HUDEP-2 (cell line): ENCODE results near the gene MKI67.
A peak's percentile ranks its signal among the peaks of the same experiment; 100 is the strongest.

Experiments
- DNase-seq, 76 experiments: peaks; one replicate each; lab custom pipeline; 2025; ENCODE audit not compliant: unreplicated experiment in 76 of 76; lab: John Stamatoyannopoulos, UW

MKI67 gene

GRCh38 chr10:128056303-128057050, 69.7 kb downstream of the MKI67 start:
- DNase-seq: no peak

- no peak for DNase-seq
These were observed 71.0 kb downstream of the MKI67 start for GRCh38 chr10:128055061-128055868.

DNA sequence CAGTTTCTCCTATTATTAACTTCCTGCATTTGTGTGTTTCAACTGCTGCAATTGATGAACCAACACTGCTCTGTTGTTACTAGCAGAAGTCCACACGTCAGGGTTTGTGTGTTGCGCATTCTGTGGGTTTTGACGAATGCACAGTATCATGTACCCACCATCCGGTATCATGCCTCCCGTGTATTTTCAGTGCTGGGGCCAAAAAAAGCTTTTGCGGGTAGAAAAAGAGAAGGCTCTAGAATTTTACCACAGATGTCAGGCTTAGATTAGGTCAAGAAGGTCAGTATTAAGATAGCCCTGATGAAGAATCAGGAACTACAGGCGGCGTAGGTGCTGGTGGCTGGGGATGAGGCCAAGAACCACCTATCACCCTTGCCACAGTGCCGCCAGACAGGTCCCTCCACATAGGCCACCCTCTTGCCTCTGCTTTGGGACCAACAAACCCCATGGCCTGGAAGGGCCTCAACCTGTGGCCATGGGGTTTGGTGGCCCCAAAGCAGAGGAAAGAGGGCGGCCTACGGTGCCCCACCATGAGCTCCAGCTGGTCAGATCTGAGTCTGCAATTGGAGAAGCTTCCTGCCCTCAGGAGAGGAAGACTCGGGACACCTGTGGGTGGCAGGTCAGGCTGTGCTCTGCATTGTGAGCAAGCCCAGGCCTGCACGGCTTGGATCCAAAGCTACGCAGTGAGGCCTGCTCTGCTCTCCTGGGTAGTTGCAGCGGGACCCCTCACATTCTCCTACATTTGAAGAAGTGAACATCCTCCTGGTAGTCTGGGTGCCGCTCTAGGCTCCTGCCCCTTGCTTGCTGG, 71.9 kb downstream of the MKI67 start:
- DNase-seq: peak in 2 of 76 experiments; percentile 5 to 10

GRCh38 chr10:128053356-128053755, 72.9 kb downstream of the MKI67 start:
- no peak for DNase-seq

DNA sequence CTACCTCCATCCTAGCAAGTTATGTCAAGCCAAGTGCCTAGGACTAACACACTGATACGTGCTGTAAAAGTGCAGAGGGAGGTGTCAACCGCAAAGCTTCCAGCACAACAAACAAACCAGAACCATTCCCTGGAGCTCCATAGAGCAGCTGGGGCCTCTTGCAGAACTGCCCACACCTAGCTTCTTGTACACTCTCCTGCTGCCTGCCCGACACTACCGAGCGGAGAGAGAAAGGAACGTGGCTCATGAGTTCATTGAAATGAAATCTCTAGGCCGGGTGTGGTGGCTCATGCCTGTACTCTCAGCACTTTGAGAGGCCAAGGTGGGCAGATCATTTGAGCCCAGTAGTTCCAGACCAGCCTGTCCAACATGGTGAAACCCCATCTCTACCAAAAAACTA, 73.5 kb downstream of the MKI67 start:
- DNase-seq: no peak

DNA sequence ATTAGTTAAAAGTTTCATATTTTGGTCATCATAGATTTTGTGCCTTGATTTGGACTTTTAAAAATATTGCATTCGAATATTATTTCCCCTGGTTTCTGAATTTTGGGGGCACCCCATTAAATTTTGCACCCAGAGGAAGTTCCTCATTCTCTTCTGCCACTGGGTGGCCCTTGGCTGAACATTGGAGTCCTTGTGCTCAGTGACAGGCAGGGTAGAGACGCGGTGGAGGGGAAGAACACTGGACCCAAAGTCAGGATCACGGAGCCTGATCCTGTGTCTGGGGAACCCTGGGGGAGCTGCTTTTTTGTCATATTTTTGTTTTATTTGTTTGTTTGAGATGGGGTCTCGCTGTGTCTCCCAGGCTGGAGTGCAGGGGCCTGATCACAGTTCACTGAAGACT, 74.7 kb downstream of the MKI67 start:
- no peak for DNase-seq

GRCh38 chr10:128050936-128051335, 75.3 kb downstream of the MKI67 start:
- DNase-seq: no peak

DNA sequence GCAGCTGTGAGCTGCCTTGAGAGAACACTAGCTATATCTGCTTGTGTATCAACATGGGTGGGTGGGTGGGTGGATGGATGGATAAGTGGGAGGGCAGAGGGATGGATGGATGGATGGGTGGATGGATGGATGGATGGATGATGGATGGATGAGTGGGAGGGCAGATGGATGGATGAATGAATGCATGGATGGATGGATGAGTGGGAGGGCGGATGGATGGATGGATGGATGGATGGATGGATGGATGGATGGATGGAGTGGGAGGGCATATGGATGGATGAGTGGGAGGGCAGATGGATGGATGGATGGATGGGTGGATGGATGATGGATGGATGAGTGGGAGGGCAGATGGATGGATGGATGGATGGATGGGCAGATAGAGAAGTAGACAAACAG, 76.1 kb downstream of the MKI67 start:
- DNase-seq: no peak

DNA sequence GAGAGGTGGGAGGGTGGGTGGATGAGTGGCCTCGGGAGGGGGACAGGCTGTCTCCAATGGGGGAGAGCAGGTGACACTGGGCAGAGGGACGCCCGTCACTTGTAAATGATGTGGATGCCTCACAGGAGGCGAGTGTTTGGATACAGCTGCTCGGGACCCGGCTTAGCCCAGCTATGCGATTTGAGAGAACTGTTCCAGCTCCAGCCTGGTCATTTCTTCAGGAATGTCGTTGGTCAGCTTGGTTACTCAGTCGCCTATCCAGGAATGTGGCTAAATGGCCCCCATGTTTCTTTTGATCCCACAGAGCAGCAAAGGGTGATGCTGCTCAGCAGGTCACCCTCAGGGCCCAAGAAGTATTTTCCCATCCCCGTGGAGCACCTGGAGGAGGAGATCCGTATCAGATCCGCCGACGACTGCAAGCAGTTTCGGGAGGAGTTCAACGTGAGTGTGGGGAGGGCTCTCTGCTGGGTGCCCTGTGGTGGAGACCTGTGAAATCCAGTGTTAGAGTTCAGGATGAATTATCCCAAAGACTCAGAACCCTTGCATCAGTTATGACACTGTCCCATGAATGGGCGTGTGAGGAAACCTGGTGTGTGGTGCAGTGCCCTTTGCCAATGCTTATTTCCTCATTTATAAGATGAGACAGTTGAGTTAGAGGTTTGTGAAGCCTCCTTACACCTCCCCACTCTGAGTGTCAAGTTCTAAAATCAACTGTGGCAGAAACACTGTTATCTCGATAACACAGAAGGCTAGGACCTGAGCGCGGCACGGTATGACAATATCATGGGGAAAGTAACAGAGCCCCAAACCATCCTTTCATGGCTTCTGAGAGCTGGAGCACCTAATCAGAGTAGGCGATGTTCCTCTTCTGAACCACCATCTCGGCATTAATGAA, 76.8 kb downstream of the MKI67 start:
- peak in 1 of 76 experiments; percentile 8 for DNase-seq

DNA sequence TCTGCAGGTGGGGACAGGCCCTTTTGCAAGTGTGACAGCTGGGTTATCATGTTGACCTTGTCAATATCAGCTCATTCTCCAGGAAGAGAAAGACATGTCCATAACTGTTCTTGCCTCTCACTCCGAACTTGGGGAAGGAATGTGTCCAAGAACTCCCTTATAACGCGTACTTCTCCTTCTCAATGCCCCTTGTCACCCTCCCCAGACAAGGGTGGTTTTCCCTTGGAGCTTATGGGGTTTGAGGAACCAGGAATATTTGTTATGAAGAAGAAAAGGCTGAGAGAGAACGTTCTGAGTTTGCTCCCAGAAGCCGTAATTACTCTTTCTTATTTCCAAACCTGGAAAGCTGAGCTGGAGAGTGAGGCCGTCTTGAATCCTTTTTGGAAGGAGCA, 77.4 kb downstream of the MKI67 start:
- no peak for DNase-seq

- DNase-seq: peak in 3 of 76 experiments; percentile 1 to 14 (median 1)
These were observed 78.0 kb downstream of the MKI67 start for GRCh38 chr10:128047991-128048818.

DNA sequence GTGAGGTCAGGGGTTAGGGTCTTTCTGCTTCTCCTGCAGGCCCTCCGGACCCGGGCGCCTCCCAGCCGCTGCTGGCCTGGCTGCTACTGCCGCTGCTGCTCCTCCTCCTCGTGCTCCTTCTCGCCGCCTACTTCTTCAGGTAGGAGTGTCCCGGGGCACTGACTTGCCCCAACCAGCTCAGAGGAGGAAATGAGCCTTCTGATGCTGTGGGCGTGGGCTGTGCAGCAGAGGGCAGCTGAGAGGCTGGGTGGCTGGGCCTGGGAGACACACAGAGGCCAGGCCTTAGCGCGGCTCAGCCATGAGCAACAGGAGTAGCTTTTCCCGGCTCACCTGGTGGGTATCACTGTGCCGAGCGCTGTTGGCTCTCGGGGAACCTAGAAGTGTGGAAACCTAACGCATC, 78.9 kb downstream of the MKI67 start:
- DNase-seq: peak in 73 of 76 experiments; percentile 10 to 83 (median 70)

GRCh38 chr10:128046953-128047290, 79.3 kb downstream of the MKI67 start:
- no peak for DNase-seq
